M059J (cell line): ENCODE results near the gene KIF4A. TPM values are rescaled to one million over a fixed set of nuclear protein-coding genes. Genes with fewer than 3 reads are reported as not detected.
"Not testable (repeated sequence)": the region's sequence is repeated elsewhere in the genome, so short reads cannot be mapped to it uniquely, and the experiment has no call there.

Experiments used
- DNase-seq: peaks from one replicate; pipeline ENCODE4 v3.0.0-alpha.2; 2012; ENCODE audit warnings: low read depth
- total RNA-seq: library from RNA; depleted of rRNA; stranded (reverse); fragments of >200 nt; shearing (Covaris generic); gene quantifications from 2 replicates; pipeline ENCODE4 v1.2.3, GENCODE V29; 2014

Gene KIF4A
- total RNA-seq, 1 experiment from 2014 or later, result 89.1 TPM

DNA sequence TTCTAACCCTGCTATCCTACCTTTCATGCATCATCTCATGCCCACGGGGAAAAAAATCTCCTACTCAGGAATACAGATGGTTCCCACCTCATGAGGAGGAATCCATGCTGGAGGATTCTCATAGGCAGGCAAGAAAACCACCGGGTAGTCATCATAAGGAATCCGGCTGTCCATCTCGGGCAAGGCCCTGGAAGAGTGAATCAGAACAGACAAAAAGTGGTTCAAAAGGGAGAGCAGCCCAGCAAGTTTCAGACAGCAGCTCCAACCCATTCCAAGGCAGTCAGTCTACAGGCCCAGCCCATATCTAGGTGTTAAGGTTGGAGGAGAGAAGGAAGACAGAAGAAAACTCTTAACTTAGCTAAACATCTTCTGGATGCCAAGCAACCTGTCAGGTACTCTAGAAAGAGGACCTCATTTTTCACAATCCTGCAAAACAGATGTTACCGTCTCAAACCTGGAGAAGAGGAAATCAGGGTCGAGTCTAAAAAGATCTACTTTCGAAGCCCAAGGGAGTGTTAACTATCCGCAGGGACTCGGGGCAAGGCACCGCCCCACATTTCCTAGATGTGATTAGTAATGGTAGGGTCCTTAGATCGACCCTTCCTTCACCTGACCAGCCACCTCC, 624 bp upstream of the KIF4A start:
- peak; percentile 11 for DNase-seq

DNA sequence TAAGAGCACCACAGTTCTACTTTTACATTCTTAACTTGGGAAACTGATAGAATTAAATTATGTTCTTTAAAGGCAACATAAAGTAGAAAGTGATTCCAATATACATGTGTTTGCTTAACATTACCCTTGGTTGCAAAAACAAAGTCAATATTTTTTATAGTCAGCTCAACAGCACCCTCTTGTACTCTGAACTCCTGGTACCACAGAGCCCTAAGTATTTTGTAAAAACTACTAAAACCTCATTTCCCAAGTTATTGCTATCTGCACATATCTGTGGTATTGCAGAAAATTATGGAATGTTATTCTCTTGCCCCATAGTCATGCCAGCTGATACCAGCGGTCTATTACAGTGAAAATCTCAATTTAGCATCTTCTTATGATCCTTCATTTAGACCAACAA, 2.9 kb downstream of the KIF4A start:
- no peak for DNase-seq

DNA sequence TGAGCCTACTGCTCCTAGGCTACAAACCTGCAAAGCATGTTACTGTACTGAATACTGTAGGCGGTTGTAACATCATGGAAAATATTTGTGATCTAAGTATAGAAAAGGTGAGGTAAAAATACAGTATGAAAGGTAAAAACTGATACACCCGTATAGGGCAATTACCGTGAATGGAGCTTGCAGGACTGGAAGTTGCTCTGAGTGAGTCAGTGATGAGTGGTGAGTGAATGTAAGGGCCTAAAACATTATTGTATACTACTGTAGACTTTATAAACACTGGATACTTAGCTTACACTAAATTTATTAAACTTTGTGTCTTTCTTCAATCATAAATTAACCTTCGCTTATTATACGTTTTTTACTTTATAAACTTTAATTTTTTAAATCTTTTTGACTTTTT, 3.7 kb downstream of the KIF4A start:
- peak; percentile 23 for DNase-seq

DNA sequence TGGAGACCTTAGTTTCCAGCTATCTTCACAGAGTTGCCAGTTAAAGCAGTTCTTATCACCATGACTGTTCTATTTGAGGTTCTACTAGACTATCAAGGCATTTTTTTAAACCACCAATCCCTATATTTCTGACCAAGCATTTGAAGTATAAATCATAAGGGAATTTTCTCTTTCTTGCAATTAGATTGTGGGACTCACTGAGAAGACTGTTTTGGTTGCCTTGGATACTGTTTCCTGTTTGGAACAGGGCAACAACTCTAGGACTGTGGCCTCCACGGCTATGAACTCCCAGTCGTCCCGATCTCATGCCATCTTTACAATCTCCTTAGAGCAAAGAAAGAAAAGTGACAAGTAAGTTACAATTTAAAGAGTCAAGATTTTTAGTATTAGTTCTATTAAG, 11.8 kb downstream of the KIF4A start:
- peak; percentile 71 for DNase-seq

DNA sequence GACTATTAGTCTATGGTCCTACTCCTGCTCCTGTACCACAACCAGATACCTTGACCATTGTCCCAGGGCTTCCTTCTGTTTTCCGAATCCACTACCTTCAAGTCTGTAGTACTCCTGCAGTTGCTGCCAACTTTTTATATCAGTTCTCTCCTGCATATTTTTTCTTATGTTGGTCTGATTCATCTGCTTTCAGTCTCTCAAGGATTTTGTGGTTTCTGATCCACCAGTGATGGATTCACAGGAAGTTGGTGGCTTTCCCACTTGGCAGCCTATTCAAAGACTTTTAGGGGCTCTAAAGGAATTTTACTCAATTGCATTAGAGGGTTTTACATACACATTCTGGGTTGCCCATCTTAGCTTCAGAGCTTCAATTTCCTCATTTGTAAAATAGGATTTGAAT, 23.6 kb downstream of the KIF4A start:
- peak; percentile 76 for DNase-seq

DNA sequence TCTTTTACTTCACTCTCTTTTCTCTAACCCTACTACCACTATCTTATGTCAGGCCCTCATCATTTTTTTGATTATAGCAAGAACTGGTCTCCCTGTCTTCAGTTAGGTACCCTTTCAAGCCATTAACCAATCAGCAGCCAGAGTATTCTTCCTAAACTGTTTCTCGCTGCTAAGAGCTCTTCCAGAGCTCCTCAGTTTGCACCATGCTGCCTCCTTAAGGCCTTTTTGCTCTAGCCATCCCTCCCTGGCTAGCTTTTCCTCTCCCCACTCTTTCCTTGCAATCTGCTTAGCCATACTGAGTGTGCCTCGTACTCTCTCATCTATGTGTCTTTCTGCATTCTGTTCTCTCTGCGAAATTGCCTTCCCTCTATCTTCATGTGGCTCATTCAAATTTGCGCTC, 32.9 kb downstream of the KIF4A start:
- no peak for DNase-seq

DNA sequence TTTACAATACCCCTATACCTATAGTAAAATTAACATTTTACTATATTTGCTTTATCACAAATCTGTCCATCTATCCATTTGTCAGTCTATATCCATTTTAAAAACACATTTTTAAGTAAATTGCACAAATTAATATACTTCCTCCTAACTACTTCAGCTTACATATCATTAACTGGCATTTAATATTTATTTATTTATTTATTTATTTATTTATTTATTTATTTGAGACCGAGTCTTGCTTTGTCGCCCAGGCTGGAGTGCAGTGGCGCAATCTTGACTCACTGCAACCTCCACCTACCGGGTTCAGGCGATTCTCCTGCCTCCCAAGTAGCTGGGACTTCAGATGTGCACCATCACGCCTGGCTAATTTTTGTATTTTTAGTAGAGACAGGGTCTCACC, 33.7 kb downstream of the KIF4A start:
- not testable (repeated sequence) for DNase-seq

DNA sequence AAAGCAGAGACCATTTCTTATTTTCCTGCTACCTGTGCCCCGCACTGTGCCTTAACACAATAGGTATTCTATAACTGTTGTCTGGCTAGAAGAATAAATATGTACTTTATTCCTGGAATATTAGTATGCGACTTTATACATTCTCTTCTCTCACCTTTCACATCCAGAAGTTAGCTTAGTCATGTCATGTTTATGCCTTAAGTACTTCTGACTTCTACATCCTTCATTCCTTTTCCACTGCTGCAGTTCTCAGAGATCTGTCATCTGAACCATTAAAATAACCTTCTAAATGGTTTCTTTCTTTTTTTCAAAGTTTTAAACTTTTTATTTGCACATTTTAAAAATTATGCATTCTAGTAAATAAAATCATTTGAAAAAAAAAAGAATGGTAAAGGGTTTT, 34.4 kb downstream of the KIF4A start:
- DNase-seq, result no peak

DNA sequence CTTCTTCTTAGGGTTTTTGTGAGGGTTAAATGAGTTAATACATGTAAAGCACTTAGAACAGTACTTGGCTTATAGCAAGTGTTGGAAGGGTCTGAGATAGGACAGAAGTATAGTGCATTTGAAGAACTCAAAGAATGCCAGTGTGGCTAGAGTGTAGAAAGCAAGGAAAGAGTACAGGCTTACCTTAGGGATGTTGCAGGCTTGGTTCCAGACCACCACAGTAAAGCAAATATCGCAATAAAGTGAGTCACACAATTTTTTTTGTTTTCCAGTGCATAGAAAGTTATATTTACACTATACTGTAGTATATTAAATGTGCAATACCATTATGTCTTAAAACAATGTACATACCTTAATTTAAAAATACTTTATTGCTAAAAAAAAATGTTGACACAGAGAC, 41.3 kb downstream of the KIF4A start:
- no peak for DNase-seq

DNA sequence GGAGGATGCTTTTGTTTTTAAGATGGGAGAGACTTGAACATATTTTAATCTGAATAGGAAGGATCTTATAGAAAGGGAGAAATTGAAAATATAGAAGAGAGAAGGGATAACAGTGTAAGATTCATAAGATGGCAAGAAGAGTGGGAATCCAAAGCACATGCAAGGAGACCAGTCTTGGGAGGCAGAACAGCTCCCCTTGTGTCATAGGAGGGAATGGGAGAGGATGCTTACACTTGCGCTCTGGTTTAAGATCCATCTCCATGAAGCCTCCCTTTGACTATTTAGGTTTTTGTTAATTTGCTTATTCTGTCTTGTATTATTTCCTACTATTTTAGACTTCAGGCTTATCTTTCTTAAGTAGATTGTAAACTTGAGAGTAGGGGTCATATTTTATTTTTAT, 42.7 kb downstream of the KIF4A start:
- no peak for DNase-seq

DNA sequence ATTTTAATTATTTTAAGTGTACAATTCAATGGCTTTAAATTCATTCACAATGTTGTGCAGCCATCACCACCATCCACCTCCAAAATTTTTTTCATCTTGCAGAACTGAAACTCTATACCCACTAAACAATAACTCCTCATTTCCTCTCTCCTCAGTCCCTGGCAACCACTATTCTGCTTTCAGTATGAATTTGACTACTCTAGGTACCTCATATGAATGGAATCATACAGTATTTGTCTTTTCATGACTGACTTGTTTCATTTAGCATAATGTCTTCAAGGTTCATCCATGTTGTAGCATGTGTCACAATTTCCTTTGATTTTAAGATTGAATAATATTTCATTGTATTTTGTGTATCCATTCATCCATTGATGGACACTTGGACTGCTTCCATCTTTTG, 46.9 kb downstream of the KIF4A start:
- DNase-seq, result no peak

DNA sequence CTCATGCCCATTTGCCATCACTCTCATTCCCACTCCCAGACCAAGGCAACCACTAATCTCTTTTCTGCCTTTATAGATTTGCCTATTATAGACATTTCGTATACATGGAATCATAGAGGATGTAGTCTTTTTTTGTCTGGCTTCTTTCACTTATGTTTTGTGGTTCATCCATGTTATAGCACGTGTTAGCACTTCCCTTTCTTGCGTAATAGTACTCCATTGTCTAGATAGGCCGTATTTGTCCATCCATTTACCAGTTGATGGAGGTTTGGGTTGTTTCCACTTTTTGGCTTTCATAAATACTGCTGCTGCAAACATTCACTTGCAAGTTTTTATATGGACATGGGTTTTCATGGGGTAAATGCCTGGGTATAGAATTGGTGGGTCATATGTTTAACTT, 48.4 kb downstream of the KIF4A start:
- DNase-seq, result no peak

DNA sequence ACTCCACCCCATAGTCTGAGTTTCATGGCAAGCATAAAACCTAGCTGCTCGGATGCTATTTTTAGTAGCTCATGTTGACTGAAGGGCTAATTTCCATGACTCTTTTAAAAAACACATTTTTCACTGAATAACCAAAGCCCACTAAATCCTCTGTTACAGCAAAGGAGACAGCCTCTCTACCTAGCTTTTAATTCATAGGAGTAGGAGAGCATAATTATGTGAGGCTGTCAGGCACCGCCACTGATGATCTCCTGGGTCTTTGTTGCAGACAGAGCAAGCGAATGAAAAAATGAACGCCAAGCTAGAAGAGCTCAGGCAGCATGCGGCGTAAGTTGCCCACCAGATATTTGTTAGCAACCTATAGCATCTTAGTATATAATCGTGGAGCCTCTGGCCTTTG, 53.5 kb downstream of the KIF4A start:
- DNase-seq, result no peak

DNA sequence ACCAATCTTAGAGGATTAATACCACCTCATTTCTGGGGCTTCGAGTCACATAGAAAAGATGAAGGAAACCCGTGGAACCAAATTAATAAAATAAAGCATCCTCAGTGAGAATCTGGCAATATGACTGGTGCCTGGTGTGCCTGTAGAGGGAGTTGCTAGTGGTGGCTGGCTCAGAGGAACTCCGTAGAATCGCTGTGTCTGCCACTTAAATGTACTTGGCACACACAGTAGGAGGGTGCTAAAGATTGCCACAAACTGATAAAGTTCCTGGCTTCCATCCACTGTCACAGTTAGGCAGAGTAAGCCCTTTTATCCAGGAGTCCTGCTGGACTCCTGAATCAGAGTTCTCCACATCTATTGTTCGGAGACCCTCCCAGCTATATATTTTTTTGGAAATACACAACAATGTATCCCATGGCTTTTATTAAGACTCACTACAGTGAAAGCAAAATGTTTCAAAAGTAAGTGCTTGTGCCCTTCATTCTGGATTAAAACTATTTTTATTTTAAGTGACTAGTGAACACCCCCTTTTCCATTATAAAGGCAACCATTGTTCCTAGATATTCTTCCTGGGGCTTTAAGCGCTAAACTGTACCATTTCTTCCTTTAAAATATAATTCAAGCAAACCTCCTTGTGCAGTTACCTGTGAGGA, 56.6 kb downstream of the KIF4A start:
- no peak for DNase-seq

DNA sequence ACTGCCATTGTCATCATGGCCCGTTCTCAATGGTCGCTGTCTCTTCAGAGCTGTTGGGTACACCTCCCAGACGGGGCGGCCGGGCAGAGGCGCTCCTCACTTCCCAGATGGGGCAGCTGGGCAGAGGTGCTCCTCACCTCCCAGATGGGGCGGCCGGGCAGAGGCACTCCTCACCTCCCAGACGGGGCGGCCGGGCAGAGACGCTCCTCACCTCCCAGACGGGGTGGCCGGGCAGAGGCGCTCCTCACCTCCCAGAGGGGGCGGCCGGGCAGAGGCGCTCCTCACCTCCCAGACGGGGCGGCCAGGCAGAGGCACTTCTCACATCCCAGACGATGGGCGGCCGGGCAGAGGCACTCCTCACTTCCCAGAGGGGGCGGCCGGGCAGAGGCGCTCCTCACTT, 58.9 kb downstream of the KIF4A start:
- not testable (repeated sequence) for DNase-seq

DNA sequence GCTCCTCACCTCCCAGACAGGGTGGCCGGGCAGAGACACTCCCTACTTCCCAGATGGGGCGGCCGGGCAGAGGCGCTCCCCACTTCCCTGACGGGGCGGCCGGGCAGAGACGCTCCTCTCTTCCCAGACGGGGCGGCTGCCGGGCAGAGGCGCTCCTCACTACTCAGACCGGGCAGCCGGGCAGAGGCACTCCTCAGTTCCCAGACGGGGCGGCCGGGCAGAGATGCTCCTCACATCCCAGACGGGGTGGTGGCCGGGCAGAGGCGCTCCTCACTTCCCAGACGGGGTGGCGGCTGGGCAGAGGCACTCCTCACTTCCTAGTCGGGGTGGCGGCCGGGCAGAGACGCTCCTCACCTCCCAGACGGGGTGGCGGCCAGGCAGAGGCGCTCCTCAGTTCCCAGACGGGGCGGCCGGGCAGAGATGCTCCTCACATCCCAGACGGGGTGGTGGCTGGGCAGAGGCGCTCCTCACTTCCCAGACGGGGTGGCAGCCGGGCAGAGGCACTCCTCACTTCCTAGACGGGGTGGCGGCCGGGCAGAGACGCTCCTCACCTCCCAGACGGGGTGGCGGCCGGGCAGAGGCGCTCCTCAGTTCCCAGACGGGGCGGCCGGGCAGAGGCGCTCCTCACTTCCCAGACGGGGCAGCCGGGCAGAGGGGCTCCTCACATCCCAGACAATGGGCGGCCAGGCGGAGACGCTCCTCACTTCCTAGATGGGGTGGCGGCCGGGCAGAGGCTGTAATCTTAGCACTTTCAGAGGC, 59.6 kb downstream of the KIF4A start:
- not testable (repeated sequence) for DNase-seq

DNA sequence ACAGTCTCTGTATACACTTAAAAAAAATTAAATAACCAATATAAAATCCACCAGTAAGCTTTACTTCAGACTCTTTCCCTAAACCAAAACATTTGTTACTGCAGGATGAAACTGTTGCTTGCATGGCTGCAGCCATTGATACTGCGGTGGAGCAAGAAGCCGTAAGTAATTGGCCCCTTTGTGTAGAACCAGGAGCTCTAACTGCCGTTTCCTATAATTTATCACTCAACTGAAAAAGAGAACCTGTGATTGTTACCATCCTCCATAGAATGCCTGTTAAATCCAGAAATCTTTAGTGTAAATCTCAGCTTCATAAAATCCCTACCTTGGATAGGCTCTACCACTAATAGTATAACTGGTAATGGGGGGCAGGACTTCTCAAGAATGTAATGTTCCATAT, 62.6 kb downstream of the KIF4A start:
- DNase-seq, result no peak

DNA sequence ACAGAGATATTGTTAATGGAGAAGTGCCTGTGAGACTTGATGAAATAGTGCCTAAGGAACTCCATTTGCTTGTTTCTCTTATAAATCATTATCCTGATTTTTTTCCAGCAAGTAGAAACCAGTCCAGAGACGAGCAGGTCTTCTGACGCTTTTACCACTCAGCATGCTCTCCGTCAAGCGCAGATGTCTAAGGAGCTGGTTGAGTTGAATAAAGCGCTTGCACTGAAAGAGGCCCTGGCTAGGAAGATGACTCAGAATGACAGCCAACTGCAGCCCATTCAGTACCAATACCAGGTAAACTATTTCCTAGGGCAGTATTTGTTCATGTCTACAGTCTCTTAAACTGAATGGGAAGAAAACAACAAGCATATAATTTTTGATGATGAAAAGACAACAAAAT, 63.6 kb downstream of the KIF4A start:
- DNase-seq, result no peak

DNA sequence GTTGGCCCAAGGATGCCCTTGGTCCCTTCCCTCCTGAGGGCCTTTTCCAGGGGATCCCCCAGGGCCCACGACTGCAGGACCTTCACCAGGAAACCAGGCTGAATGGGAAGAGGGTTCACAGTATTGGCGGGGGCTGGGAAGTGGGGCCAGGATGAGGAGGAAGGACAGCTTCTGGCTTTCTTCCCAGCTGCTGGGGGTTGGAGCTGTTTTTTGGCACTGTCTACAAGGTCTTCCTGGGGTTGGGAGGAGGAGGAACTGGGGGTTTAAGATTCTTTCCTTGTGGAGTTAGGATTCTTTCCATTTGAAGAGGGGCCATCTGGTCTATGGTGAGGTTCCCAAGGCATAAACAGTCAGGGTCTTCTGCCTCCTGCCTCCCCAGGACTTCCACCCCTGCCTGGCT, 64.8 kb downstream of the KIF4A start:
- DNase-seq, result no peak

DNA sequence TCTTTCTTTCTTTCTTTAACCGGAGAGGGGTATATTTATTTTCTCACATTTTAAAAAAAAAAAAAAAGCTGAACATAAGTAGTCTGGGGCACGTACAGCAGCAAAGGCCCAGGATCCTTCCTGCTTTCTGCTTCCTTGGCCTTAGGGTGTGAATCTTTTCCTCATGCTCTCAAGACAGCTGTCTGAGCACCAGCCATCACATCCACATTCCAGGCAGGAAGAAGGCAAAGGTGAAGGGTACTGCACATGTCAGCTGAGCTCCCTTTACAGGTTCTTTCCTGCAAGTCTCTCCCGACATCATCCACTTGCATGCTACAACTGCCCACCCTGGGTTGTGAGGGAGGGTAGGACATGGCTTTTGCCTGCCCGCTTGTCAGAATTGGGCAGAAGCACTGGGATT, 69.6 kb downstream of the KIF4A start:
- DNase-seq, result no peak

DNA sequence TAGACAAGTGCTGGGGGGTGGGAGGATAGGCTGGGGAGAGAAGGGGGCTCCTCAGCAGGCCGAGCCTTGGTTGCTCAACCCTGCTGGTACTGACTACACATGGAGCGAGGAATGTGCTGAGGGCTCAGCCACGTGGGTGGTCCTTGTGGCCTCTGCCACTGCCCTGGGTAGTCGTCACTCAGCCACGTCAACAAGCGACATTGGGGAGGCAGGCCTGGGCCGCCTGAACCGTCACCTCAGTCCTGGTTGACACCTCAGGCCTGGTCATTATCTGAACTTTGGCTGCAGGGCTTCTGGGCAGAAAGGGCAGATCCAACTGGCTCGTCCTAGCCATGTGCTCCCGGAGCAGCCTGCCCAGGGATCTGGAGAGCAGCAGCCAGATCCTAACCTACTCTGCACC, 70.5 kb downstream of the KIF4A start:
- DNase-seq, result no peak

DNA sequence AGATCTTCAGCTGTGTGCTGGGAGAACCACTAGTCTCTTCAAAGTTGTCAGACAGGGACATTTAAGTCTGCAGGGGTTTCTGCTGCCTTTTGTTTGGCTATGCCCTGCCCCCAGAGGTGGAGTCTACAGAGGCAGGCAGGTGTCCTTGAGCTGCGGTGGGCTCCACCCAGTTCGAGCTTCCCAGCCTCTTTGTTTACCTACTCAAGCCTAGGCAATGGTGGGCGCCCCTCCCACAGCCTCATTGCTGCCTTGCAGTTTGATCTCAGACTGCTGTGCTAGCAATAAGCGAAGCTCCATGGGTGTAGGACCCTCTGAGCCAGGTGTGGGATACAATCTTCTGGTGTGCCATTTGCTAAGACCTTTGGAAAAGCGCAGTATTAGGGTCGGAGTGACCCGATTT, 78.8 kb downstream of the KIF4A start:
- DNase-seq, result not testable (repeated sequence)

DNA sequence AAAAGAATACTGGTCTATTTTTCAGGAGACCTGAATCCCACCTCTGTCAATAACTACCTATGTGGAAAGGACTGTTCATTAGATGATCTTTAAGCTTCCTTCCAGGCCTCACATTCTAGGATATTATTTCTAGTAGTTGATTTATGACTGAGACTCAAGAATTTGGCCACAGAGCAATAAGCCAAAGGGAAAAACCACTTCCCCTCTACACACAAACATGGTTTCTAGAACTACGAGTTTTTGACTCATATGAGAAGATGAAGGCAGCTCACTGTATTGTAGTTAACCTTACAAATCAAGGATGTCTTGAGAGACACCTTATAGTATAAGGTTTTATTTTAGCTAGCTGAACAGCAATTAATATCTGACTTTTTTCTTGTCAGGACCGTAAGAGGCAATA, 96.3 kb downstream of the KIF4A start:
- DNase-seq, result peak; percentile 10
